ENCODE data around the gene RANBP2. TPM values are rescaled to one million over a fixed set of nuclear protein-coding genes. Genes with fewer than 3 reads are reported as not detected.

The RANBP2 gene
- total and polyA plus RNA-seq, 10 of the 15 experiments (the other 5 are each of a cell fraction or from before 2014, with no cell fraction given) = 9.0 to 81.7 (median 28.3) TPM

DNA sequence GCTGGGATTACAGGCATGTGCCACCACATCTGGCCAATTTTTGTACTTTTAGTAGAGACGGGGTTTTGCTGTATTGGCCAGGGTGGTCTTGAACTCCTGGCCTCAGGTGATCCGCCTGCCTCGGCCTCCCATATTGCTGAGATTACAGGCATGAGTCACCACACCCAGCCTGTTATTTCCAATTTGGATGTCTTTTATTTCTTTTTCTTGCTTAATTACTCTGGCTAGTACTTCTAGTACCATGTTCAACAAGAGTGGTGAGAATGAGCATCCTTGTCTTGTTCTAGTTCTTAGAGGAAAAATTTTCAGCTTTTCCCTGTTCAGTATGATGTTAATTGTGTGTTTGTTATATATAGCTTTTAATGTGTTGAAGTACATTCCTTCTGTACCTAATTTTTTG lies 90.7 kb downstream of the RANBP2 start:
- 96% methylated on average over 3 of the region's 3 CpGs for WGBS (ENCODE audit: insufficient coverage, insufficient replicate concordance, low lambda C conversion rate, missing lambda C conversion rate)
- DNase-seq (ENCODE audit: low read depth, low spot score) (no peak), FAIRE-seq (no peak), ATAC-seq (no peak)
- Histone ChIP-seq H3K4me3 (no peak overlapping the region), H2AFZ (ENCODE audit: control insufficient read depth, low read depth, low read length) (no peak overlapping the region), H4K20me1 (ENCODE audit: control insufficient read depth, insufficient read depth) (no peaks in the 10 kb centered on the region), H3K36me3 (ENCODE audit: control insufficient read depth in 2 of 2, insufficient read depth in 2 of 2, low read length in 1 of 2) (peaks cover 0 to 16% of the 10 kb centered on the region in 2 experiments; a peak in 3 of 4 replicates), H3K27ac (ENCODE audit: control insufficient read depth, insufficient read depth) (no peak overlapping the region), H3K4me1 (ENCODE audit: control insufficient read depth, insufficient read depth, low read length) (no peaks in the 10 kb centered on the region), H3K9ac (ENCODE audit: control insufficient read depth, insufficient read depth, low read length) (no peak overlapping the region), H3K27me3 (replicated peaks in 1 of 2; ENCODE audit: control insufficient read depth in 2 of 2, insufficient read depth in 2 of 2, low read length in 1 of 2) (no peaks in the 10 kb centered on the region), H3K4me2 (ENCODE audit: control insufficient read depth, insufficient read depth) (no peak overlapping the region), H3K9me3 (replicated peaks; ENCODE audit: control insufficient read depth, insufficient read depth, low read length) (peaks cover 12% of the 10 kb centered on the region; the same call in 2 of the 3 replicates), H3K79me2 (ENCODE audit: control insufficient read depth, insufficient read depth, low read length) (no peaks in the 10 kb centered on the region; the same call in 1 of the 2 replicates)
- BruUV-seq (replicated peaks) = no TSS peak
- intact Hi-C loops (cut with micrococcal nuclease; ENCODE audit: unreplicated experiment) = no loop called here
- ChIA-PET RAD21 (ENCODE audit: unreplicated experiment) (no interaction called here), SMC1A (ENCODE audit: uncharacterized antibody, unreplicated experiment) (no interaction called here), POLR2A (no interaction called here), CTCF (no interaction called here)
- in situ Hi-C loops (cut with MboI) = no loop called here
- TF ChIP-seq POLR2AphosphoS2 (IDR thresholded peaks at IDR 0.05; ENCODE audit: low read depth, low read length) = no peak

- FAIRE-seq (no peak), ATAC-seq (no peak), DNase-seq (ENCODE audit: low read depth, low spot score) (no peak)
- 95% methylated on average over 4 of the region's 4 CpGs for WGBS (ENCODE audit: insufficient coverage, insufficient replicate concordance, low lambda C conversion rate, missing lambda C conversion rate)
- no TSS peak for BruUV-seq (replicated peaks)
- Histone ChIP-seq H3K79me2 (ENCODE audit: control insufficient read depth, insufficient read depth, low read length) (no peaks in the 10 kb centered on the region; the same call in 1 of the 2 replicates), H3K4me3 (no peak overlapping the region), H3K27ac (ENCODE audit: control insufficient read depth, insufficient read depth) (no peak overlapping the region), H3K4me1 (ENCODE audit: control insufficient read depth, insufficient read depth, low read length) (no peaks in the 10 kb centered on the region), H3K4me2 (ENCODE audit: control insufficient read depth, insufficient read depth) (no peak overlapping the region), H3K36me3 (ENCODE audit: control insufficient read depth in 2 of 2, insufficient read depth in 2 of 2, low read length in 1 of 2) (peaks cover under 1 to 16% of the 10 kb centered on the region in 2 experiments; a peak in 3 of 4 replicates), H4K20me1 (ENCODE audit: control insufficient read depth, insufficient read depth) (no peaks in the 10 kb centered on the region), H3K9ac (ENCODE audit: control insufficient read depth, insufficient read depth, low read length) (no peak overlapping the region), H3K27me3 (replicated peaks in 1 of 2; ENCODE audit: control insufficient read depth in 2 of 2, insufficient read depth in 2 of 2, low read length in 1 of 2) (no peaks in the 10 kb centered on the region), H3K9me3 (replicated peaks; ENCODE audit: control insufficient read depth, insufficient read depth, low read length) (peaks cover 12% of the 10 kb centered on the region; the same call in 2 of the 3 replicates), H2AFZ (ENCODE audit: control insufficient read depth, low read depth, low read length) (no peak overlapping the region)
- CTCF ChIA-PET = no interaction called here
- SMC1A ChIA-PET (ENCODE audit: uncharacterized antibody, unreplicated experiment) = no interaction called here
- RAD21 ChIA-PET (ENCODE audit: unreplicated experiment) = interaction anchor here (0.6 kb wide), 1 partner anchor 227 kb away, joined by 3 read pairs; no protein-coding TSS in a partner anchor
- intact Hi-C loops (cut with micrococcal nuclease; ENCODE audit: unreplicated experiment) = no loop called here
- no peak for TF ChIP-seq ATF7 (IDR thresholded peaks at IDR 0.05; ENCODE audit: low read depth)
- POLR2A ChIA-PET = no interaction called here
- in situ Hi-C loops (cut with MboI) = no loop called here
Observed at GRCh38 chr2:108810993-108811957, 92.0 kb downstream of the RANBP2 start.

Data from GM12878 (cell line).